DLD1 (cell line): ENCODE measurements around the gene SGTB.
"Not testable (repeated sequence)": the region's sequence is repeated elsewhere in the genome, so short reads cannot be mapped to it uniquely, and the experiment has no call there.

Experiments
- in situ Hi-C: cut with HindIII; loops from 2 replicates; pipeline ENCODE4 v1.10.0; 2017; ENCODE audit warnings: low sequenced_read_pairs

The SGTB gene

GRCh38 chr5:65734921-65735320 lies 13.0 kb upstream of the SGTB start:
- in situ Hi-C loops, result no loop called here

DNA sequence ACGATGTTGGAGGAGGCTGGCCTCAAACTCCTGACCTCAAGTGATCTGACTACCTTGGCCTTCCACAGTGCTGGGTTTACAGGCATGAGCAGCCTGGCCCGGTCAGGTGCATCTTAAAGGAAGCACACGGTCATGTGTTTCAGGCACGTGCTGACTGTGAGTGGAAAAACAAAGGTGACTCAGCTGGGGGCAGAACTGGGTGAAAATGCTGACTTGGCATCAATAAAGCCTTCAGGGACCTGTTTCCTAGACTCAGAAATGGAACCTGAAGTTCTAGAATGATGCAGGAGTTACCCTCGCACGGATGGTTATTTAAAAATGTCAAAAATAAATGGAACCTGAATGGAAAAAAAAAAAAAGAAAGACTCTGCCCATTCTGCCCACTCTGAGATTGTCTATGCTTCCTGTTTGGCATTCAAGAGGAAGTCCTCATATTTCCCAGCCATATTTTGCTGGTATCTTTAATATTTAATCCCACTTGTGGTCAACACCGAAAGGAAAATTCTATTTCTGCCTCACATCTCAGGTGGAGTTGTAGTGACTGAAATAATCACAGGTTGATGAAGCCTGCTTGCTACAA lies 12.4 kb upstream of the SGTB start:
- in situ Hi-C loops, result not testable (repeated sequence)

DNA sequence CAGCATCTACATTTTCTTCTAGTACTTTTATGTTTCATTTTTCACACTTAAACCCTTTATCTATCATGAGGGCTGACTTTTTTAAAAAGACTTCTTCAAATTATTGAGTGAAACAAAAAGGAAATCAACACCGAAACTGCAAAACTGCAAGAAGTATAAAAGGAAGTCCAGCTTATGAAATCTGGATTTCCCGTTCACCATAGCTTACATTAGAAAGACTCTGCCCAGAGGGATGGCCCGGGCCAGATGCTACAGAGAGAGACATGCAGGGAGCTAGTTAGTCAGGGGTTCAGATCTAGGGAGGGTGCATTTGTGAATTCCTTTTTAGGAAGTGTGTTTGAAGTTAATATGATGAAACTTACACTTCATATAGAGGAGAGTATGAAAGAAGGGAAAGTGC lies 10.1 kb upstream of the SGTB start:
- in situ Hi-C loops, result not testable (repeated sequence)

GRCh38 chr5:65730910-65731309 lies 9.0 kb upstream of the SGTB start:
- in situ Hi-C loops, result no loop called here

DNA sequence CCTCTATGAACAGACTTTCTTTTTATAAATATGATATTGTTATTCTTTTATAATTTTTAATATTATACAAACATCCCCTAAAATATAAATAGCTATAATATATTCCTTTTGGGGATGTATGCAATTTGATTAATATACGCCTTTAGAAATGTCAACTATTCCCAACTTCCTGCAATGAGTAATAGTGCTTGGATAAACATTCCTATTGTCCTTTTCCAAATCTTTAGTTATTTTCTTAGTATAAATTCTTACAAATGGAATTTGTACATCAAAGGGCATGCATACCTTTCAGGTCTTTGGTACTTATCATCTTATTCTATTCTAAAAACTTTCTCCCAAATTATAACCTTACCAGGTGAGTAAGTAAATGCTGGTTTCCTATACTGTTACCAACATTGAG lies 6.3 kb upstream of the SGTB start:
- in situ Hi-C loops, result no loop called here

DNA sequence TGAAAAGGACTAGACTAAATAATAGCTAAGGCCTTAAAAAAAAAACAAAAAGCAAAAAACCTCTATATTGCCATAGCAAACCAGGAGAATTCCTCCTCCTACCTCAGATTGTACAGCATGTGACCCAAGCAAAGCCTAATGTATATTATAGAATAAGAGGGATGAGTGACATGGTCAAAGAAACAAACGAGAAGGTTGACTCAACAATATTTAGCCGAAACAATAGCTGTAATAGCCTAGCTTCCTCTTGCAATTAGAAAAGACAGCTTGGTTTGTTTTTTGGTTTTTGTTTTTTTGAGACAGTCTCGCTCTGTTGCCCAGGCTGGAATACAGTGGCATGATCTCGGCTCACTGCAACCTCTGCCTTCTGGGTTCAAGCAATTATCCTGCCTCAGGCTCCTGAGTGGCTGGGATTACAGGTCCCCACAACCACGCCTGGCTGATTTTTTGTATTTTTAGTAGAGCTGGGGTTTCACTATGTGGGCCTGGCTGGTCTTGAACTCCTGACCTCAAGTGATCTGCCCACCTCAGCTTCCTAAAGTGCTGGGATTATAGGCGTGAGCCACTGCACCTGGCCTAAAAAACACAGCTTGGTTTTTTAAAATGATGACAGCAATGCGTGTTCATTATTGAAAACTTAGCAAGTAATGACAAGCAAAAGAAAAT lies 5.7 kb upstream of the SGTB start:
- in situ Hi-C loops, result no loop called here

DNA sequence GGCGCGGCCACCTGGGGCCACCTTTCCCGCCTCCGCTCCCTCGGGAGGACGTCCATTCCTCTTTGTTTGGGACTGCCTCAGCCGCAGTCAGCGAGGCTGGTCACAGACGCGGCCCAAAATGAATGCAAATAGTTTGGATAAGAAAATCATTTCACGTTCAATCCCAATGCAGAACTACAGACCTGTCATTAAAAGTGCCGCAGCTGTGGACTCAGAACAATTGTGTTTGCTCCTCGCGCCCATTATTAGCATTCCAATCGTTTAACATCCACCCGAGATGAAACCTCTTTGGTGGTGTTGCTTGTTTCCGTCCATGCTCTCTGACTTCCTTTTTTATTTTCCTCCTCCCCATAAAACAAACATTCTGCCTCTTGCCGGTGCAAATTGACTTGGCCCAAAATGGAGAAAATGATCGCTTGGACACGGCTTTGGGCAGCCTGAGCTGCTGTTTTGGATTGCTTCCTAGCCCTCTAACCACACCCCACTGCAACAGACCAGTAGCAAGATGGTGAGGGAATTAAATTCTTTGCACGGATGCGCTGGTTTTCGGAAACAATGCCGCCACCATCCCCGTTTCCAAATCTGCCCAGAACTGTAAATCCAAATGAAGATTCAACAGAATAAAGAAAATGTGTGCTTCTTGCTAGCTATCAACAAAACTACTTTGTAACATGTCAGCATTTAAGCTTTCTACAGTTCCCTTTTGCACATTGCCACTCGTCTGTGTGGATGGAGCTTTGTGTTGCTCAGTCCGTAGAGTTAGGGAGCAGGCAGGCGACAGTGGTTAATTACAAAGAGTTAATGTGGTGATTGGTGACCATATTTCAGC lies 880 bp upstream of the SGTB start:
- in situ Hi-C loops, result no loop called here

DNA sequence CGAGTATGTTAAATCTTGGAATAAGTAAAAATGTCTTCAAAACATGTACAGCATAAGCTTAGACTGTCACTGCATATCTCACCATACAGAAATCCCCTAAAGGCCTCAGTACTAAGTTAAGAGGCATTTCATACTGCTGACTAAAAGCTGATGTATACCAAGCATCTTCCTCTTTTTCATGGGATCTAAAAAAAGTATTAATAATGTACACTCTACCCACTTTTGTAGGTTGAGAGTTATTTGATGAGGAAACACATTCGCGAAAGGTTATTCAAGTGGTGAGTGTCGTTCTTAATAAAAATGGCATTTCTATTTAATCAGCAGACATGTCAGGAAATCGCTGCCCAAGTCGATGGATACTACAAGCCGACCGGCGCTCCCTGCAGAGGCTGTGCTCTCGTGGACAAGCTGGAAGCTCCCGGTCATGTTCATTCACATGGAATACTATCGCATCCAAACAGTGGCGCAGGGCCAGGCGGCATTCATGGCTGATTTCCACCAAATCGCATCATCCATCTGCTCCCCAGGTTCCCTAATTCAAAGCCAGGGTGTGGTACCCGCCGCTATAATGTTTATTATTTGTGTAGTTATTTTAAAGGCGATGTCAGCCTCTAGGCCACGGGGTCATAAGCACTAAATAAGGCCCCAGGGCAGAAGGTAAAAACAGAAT lies 724 bp downstream of the SGTB start:
- in situ Hi-C loops, result no loop called here

DNA sequence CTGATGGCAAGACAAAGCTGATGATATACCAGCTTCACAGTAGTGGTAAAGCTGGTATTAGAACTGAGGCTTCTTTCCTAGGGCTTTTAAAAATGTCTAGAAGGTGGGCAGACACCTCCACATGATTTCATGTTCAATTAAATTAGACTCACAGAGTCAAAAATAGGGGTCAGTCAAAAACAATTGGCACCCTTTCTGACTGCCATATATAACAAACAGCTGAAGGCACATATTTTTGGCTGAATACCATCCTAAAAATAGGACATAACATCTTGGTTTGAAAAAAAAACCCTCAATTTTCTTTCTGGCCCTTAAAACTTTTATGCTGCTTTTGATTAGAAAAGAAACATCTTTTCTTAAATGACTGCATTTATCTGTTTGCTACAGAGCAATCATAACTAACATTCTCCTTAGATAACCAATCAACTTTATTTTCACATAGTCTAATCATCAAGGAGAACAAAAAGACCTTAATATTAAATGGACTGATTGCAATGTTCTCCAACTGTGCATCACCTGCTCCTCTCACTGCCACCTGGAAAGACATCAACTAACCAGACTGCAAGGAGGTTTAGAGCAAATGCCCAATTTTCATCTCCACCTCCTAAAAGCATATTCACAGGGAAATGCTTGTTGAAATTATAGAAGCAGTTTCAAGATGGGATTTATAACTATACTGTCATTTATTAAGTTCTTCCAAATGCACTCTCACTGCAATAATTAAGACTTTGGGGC lies 3.2 kb downstream of the SGTB start:
- in situ Hi-C loops, result no loop called here

- in situ Hi-C loops, result no loop called here
Observed at GRCh38 chr5:65708145-65708544, 13.8 kb downstream of the SGTB start.

- in situ Hi-C loops, result no loop called here
Observed at GRCh38 chr5:65707663-65708062, 14.2 kb downstream of the SGTB start.

- in situ Hi-C loops, result no loop called here
Observed at GRCh38 chr5:65704621-65705239, 17.2 kb downstream of the SGTB start.

DNA sequence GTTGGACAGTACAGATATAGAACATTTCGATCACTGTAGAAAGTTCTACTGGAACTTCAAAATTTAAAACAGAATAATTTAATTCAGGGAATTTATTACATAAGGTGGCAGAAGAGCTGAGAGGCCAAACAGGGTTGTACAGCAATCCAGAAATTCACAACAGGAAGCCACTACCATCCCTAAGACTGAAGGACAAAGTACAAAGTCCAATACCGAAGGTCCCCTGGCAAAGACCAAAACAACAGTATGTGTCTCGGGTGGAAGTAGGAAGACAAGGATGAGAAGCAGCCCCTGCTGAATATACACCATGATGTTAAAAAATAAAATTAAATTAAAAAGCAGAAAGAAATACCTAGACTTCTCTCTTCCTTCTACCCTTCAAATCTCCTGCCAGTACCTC lies 19.9 kb downstream of the SGTB start:
- in situ Hi-C loops, result no loop called here

GRCh38 chr5:65699338-65699737 lies 22.6 kb downstream of the SGTB start:
- in situ Hi-C loops, result no loop called here

DNA sequence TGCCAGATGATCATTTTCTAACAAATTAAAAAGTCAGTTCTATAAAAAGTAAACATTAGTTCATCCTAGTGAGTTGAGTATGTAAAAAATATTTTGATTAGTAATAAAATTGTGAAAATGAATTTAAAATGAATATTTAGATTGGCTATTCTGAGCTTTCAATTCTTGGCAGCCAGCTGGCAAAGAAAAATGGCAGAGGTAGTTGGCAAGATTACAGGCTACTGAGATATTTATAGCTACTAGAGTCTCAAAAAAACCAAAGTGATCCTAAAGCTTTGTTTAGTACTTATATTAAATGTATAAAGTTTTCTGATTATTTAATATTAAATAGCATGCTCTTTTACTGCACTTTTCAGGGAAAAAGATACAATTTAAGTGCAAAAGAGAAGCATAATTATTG lies 25.0 kb downstream of the SGTB start:
- in situ Hi-C loops, result no loop called here

- in situ Hi-C loops, result no loop called here
Observed at GRCh38 chr5:65695896-65696295, 26.0 kb downstream of the SGTB start.

- in situ Hi-C loops, result no loop called here
Observed at GRCh38 chr5:65695162-65695755, 26.6 kb downstream of the SGTB start.

- in situ Hi-C loops, result no loop called here
Observed at GRCh38 chr5:65693121-65693520, 28.8 kb downstream of the SGTB start.

DNA sequence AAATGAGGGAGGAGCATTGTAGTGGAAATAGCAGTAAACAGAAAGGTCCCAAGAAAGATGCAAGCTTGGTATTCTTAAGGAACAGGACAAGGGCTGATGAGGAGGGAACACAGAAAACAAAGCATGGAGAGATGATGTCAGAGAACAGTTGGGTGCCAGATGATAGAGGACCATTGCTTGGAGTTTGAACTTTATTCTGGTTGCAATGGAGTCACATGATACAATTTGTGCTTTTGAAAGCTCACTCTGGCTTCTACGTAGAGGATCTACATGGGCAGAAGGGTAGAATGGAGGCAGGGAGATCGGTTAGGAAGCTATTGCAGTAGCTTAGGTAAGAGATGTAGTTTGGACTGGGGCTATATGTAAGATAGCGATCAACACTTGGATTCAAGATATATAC lies 39.8 kb downstream of the SGTB start:
- in situ Hi-C loops, result no loop called here

- in situ Hi-C loops, result not testable (repeated sequence)
Observed at GRCh38 chr5:65676056-65676455, 45.9 kb downstream of the SGTB start.
